PFSK-1 (cell line): ENCODE measurements around the gene C16orf54.

Experiments
- POLR2AphosphoS5 ChIP-seq: IDR thresholded peaks from 2 replicates; pipeline ENCODE4 v1.6.1; 2012; ENCODE audit warnings: low read depth, mild to moderate bottlenecking, control low read depth, low read length, moderate library complexity
- SIN3A ChIP-seq: IDR thresholded peaks from 2 replicates; pipeline ENCODE4 v1.6.1; 2012; ENCODE audit warnings: mild to moderate bottlenecking, low read length, moderate library complexity, borderline replicate concordance; ENCODE audit not compliant: insufficient read depth
- TF ChIP-seq, protein P1 (sequence below), 2 experiments: IDR thresholded peaks; 2 replicates each; pipeline versions ENCODE4 v1.6.1 to v1.8.0; 2011 to 2012; ENCODE audit warnings: low read depth in 2 of 2, low read length in 2 of 2, control low read depth in 1 of 2, inconsistent platforms in 1 of 2, mild to moderate bottlenecking in 1 of 2, moderate library complexity in 1 of 2; ENCODE audit not compliant: insufficient read depth in 1 of 2

GRCh38 chr16:29784901-29785500 is 39.2 kb upstream of the C16orf54 start:
- no peak for TF ChIP-seq POLR2AphosphoS5
- no peak for TF ChIP-seq SIN3A
- TF ChIP-seq, protein P1, sequence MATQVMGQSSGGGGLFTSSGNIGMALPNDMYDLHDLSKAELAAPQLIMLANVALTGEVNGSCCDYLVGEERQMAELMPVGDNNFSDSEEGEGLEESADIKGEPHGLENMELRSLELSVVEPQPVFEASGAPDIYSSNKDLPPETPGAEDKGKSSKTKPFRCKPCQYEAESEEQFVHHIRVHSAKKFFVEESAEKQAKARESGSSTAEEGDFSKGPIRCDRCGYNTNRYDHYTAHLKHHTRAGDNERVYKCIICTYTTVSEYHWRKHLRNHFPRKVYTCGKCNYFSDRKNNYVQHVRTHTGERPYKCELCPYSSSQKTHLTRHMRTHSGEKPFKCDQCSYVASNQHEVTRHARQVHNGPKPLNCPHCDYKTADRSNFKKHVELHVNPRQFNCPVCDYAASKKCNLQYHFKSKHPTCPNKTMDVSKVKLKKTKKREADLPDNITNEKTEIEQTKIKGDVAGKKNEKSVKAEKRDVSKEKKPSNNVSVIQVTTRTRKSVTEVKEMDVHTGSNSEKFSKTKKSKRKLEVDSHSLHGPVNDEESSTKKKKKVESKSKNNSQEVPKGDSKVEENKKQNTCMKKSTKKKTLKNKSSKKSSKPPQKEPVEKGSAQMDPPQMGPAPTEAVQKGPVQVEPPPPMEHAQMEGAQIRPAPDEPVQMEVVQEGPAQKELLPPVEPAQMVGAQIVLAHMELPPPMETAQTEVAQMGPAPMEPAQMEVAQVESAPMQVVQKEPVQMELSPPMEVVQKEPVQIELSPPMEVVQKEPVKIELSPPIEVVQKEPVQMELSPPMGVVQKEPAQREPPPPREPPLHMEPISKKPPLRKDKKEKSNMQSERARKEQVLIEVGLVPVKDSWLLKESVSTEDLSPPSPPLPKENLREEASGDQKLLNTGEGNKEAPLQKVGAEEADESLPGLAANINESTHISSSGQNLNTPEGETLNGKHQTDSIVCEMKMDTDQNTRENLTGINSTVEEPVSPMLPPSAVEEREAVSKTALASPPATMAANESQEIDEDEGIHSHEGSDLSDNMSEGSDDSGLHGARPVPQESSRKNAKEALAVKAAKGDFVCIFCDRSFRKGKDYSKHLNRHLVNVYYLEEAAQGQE (IDR thresholded peaks at IDR 0.05; ENCODE audit: insufficient read depth in 1 of 2, low read depth in 2 of 2, low read length in 2 of 2), result no peak
